Esophagus muscularis mucosa (tissue), 4 donors: ENCODE measurements around the gene CACNG7.

Experiments
- CTCF ChIP-seq, 3 experiments: fragments of 200-600 bp in 2 of 3; fragments of 450-650 bp in 1 of 3; sonication (generic) in 2 of 3; IDR thresholded peaks; one replicate each; pipeline ENCODE4 v1.5.1; 2017 to 2019; ENCODE audit warnings: antibody characterized with exemption in 3 of 3, mild to moderate bottlenecking in 2 of 3, moderate library complexity in 1 of 3
- EP300 ChIP-seq: sonication (generic); formaldehyde crosslinking; IDR thresholded peaks from one replicate; pipeline ENCODE4 v1.6.1; 2017; ENCODE audit warnings: antibody characterized with exemption
- POLR2A ChIP-seq: fragments of 450-650 bp; IDR thresholded peaks from one replicate; pipeline ENCODE4 v1.6.1; 2017; ENCODE audit warnings: antibody characterized with exemption, moderate library complexity, mild to moderate bottlenecking, low read depth
- POLR2AphosphoS5 ChIP-seq, 2 donors: sonication (generic); formaldehyde crosslinking; IDR thresholded peaks; one replicate each; pipeline ENCODE4 v1.6.1; 2017; ENCODE audit warnings: antibody characterized with exemption in 2 of 2

GRCh38 chr19:53898166-53898565, 10.9 kb upstream of the CACNG7 start:
- TF ChIP-seq CTCF (IDR thresholded peaks at IDR 0.05) (no peak), EP300 (no peak), POLR2A (no peak), POLR2AphosphoS5 (IDR thresholded peaks at IDR 0.05) (no peak)
